Keratinocyte (primary cell): ENCODE data around the gene MOB2. TPM values are rescaled to one million over a fixed set of nuclear protein-coding genes. Genes with fewer than 3 reads are reported as not detected.

ENCODE experiments used
- DNase-seq: peaks from one replicate; pipeline ENCODE4 v3.0.0-alpha.2; 2011; ENCODE audit warnings: low read depth, missing footprints, low spot score
- FAIRE-seq: peaks from 2 replicates; lab custom pipeline; 2011; peaks lifted over from hg19 to GRCh38; lab: Jason Lieb, UNC
- H2AFZ ChIP-seq: 2 replicates; pipeline ENCODE4 v1.6.0; 2012; ENCODE audit warnings: low read length, control low read depth, inconsistent platforms; ENCODE audit not compliant: control insufficient read depth
- H3K27ac ChIP-seq: 2 replicates; pipeline ENCODE4 v1.5.1; 2011; ENCODE audit warnings: low read length; ENCODE audit not compliant: control insufficient read depth, insufficient read depth
- H3K27me3 ChIP-seq: 3 replicates; pipeline ENCODE4 v1.6.0; 2011; ENCODE audit warnings: low read length; ENCODE audit not compliant: control insufficient read depth, insufficient read depth; ENCODE audit errors: extremely low read depth
- H3K36me3 ChIP-seq, 2 experiments: 2 replicates in 1 of 2; 3 replicates in 1 of 2; pipeline ENCODE4 v1.5.1; 2011; ENCODE audit warnings: low read length in 2 of 2, mild to moderate bottlenecking in 1 of 2; ENCODE audit not compliant: control insufficient read depth in 2 of 2, insufficient read depth in 2 of 2; ENCODE audit errors: extremely low read depth in 1 of 2
- H3K4me1 ChIP-seq: 3 replicates; pipeline ENCODE4 v1.5.1; 2011; ENCODE audit warnings: low read length; ENCODE audit not compliant: control insufficient read depth, insufficient read depth; ENCODE audit errors: extremely low read depth
- H3K4me2 ChIP-seq: 3 replicates; pipeline ENCODE4 v1.6.0; 2011; ENCODE audit warnings: low read depth, low read length; ENCODE audit not compliant: control insufficient read depth, insufficient read depth; ENCODE audit errors: extremely low read depth
- H3K4me3 ChIP-seq, 3 experiments: fragments of 200-600 bp in 1 of 3; sonication (generic) in 1 of 3; 2 replicates in 2 of 3; 3 replicates in 1 of 3; pipeline ENCODE4 v1.5.1; 2011 to 2016; ENCODE audit warnings: low read length in 3 of 3, mild to moderate bottlenecking in 3 of 3, control low read depth in 2 of 3, inconsistent platforms in 1 of 3, low read depth in 1 of 3, mixed read lengths in 1 of 3, mixed run types in 1 of 3, moderate library complexity in 1 of 3; ENCODE audit not compliant: control insufficient read depth in 2 of 3, insufficient read depth in 2 of 3; ENCODE audit errors: extremely low read depth in 1 of 3
- H3K79me2 ChIP-seq: 2 replicates; pipeline ENCODE4 v1.6.0; 2012; ENCODE audit warnings: low read length; ENCODE audit not compliant: control insufficient read depth, insufficient read depth
- H3K9ac ChIP-seq: 3 replicates; pipeline ENCODE4 v1.6.0; 2011; ENCODE audit warnings: low read length; ENCODE audit not compliant: control insufficient read depth, insufficient read depth; ENCODE audit errors: extremely low read depth
- H3K9me1 ChIP-seq: 3 replicates; pipeline ENCODE4 v1.6.0; 2011; ENCODE audit warnings: low read length; ENCODE audit not compliant: control insufficient read depth, insufficient read depth; ENCODE audit errors: extremely low read depth
- H3K9me3 ChIP-seq: 2 replicates; pipeline ENCODE4 v1.5.1; 2012; ENCODE audit warnings: low read depth, low read length; ENCODE audit not compliant: control insufficient read depth
- H4K20me1 ChIP-seq: 3 replicates; pipeline ENCODE4 v1.6.0; 2011; ENCODE audit warnings: low read length; ENCODE audit not compliant: control insufficient read depth, insufficient read depth; ENCODE audit errors: extremely low read depth
- EZH2 ChIP-seq: IDR thresholded peaks from one replicate; pipeline ENCODE4 v1.6.1; 2012; ENCODE audit warnings: inconsistent platforms, mild to moderate bottlenecking, low read length, moderate library complexity
- dilution Hi-C: fragments of 300-500 bp; cut with MboI; formaldehyde crosslinking; loops from one replicate; pipeline ENCODE4 v1.7.0; 2020; ENCODE audit warnings: low sequenced_read_pairs; ENCODE audit not compliant: extremely low pct_ligation_motif_present
- polyA plus RNA-seq, 5 experiments: library from polyadenylated mRNA; depleted of rRNA in 3 of 5; stranded (reverse) in 3 of 5; stranded (forward) in 1 of 5; unstranded in 1 of 5; fragments of >200 nt; gene quantifications; 1 replicate in 1 of 5; 2 replicates in 3 of 5; 3 replicates in 1 of 5; pipeline versions ENCODE4 v1.2.1 to v1.2.3, GENCODE V29; 2011 to 2012; ENCODE audit warnings: missing spikeins in 2 of 5, low read depth in 1 of 5, low replicate concordance in 1 of 5
- TF ChIP-seq, protein P1 (sequence below), 3 experiments: IDR thresholded peaks in 1 of 3; conservative IDR thresholded peaks in 1 of 3; optimal IDR thresholded peaks in 1 of 3; 2 replicates in 2 of 3; 3 replicates in 1 of 3; pipeline versions ENCODE3 to v1.5.1; 2011; ENCODE audit warnings: low read length in 3 of 3, mild to moderate bottlenecking in 3 of 3, moderate library complexity in 2 of 3, control low read depth in 1 of 3, inconsistent platforms in 1 of 3; ENCODE audit not compliant: insufficient read depth in 2 of 3; ENCODE audit errors: extremely low read depth in 1 of 3

MOB2 gene
- polyA plus RNA-seq, 1 donor (not counting 4 experiments of a cell fraction or from before 2014, with no cell fraction given): 37.7 TPM

DNA sequence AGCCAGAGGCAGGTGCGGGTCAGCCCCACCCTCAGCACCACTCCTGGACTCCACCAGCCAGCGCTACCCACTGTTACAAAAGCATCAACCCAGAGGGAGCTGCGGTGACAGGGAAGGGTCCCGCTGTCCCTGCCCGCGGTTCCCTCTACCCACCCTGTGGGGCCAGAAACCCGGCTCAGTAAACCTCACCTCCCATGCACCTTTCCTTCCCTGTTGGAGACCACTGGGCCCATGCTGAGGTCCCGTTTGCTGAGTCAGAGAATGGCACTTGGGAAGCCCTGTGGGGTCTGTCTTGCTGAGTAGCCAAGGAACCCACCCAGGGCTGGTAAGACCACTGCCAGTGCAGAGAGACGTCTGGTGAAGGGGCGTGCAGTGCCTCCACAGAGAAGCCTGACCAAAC, 42.1 kb upstream of the MOB2 start:
- no peak overlapping the region for H3K9ac ChIP-seq
- no peaks in the 10 kb centered on the region for H3K27me3 ChIP-seq
- no peak overlapping the region for H3K4me2 ChIP-seq
- peaks cover 39% of the 10 kb centered on the region for H3K4me1 ChIP-seq
- H4K20me1 ChIP-seq: peaks cover 29% of the 10 kb centered on the region
- no peak overlapping the region for H3K4me3 ChIP-seq
- peaks cover 70% of the 10 kb centered on the region for H3K79me2 ChIP-seq
- no peak for TF ChIP-seq EZH2
- TF ChIP-seq, protein P1, sequence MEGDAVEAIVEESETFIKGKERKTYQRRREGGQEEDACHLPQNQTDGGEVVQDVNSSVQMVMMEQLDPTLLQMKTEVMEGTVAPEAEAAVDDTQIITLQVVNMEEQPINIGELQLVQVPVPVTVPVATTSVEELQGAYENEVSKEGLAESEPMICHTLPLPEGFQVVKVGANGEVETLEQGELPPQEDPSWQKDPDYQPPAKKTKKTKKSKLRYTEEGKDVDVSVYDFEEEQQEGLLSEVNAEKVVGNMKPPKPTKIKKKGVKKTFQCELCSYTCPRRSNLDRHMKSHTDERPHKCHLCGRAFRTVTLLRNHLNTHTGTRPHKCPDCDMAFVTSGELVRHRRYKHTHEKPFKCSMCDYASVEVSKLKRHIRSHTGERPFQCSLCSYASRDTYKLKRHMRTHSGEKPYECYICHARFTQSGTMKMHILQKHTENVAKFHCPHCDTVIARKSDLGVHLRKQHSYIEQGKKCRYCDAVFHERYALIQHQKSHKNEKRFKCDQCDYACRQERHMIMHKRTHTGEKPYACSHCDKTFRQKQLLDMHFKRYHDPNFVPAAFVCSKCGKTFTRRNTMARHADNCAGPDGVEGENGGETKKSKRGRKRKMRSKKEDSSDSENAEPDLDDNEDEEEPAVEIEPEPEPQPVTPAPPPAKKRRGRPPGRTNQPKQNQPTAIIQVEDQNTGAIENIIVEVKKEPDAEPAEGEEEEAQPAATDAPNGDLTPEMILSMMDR (optimal IDR thresholded peaks at IDR 0.05 in 1 of 3, IDR thresholded peaks at IDR 0.05 in 1 of 3, conservative IDR thresholded peaks at IDR 0.05 in 1 of 3; ENCODE audit: extremely low read depth in 1 of 3, insufficient read depth in 2 of 3, low read length in 3 of 3): no peak
- H3K27ac ChIP-seq: no peak overlapping the region
- DNase-seq: no peak
- no peak for FAIRE-seq
- H3K9me1 ChIP-seq: peaks cover 18% of the 10 kb centered on the region
- no peak overlapping the region for H2AFZ ChIP-seq
- dilution Hi-C loops: no loop called here
- H3K36me3 ChIP-seq: peaks cover 0 to 3% of the 10 kb centered on the region in 2 experiments
- no peaks in the 10 kb centered on the region for H3K9me3 ChIP-seq

DNA sequence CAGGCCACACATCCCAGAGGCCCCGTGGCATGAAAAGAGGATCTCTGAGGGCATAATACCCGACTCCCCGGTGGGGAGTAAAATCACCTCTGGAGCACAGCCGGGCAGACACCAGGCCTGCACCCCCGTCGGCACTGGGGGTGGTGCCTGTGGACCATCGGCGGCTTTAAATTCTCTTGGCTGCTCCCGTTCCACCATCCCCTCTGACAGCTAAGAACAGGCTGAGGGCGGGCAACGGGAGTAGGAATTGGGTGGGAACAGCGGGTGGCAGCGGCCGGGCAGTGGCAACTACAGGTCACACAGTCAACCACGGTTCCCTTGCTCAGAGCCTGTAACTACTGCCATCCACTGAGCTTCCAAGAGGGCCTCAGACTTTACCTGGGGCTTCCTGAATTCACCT, 40.2 kb upstream of the MOB2 start:
- Histone ChIP-seq H3K4me3 (no peak overlapping the region), H3K27ac (no peak overlapping the region), H2AFZ (no peak overlapping the region), H3K9me1 (peaks cover 15% of the 10 kb centered on the region), H3K79me2 (peaks cover 76% of the 10 kb centered on the region), H3K4me1 (peaks cover 38% of the 10 kb centered on the region), H3K36me3 (peaks cover 0 to 3% of the 10 kb centered on the region in 2 experiments), H3K4me2 (no peak overlapping the region), H3K9me3 (no peaks in the 10 kb centered on the region), H4K20me1 (peaks cover 37% of the 10 kb centered on the region), H3K27me3 (no peaks in the 10 kb centered on the region), H3K9ac (no peak overlapping the region)
- no peak for FAIRE-seq
- DNase-seq: no peak
- dilution Hi-C loops: no loop called here
- no peak for TF ChIP-seq EZH2
- TF ChIP-seq, protein P1 (optimal IDR thresholded peaks at IDR 0.05 in 1 of 3, IDR thresholded peaks at IDR 0.05 in 1 of 3, conservative IDR thresholded peaks at IDR 0.05 in 1 of 3; ENCODE audit: extremely low read depth in 1 of 3, insufficient read depth in 2 of 3, low read length in 3 of 3): no peak
